SK-N-MC (cell line): ENCODE data around the gene PPP4R1.

ENCODE experiments used
- EZH2 ChIP-seq: fragments of 200-600 bp; sonication (generic); IDR thresholded peaks from one replicate; pipeline ENCODE4 v1.6.1; 2017; ENCODE audit warnings: antibody characterized with exemption
- POLR2AphosphoS5 ChIP-seq: IDR thresholded peaks from 2 replicates; pipeline ENCODE4 v1.6.1; 2012; ENCODE audit warnings: mild to moderate bottlenecking, low read depth, low read length, borderline replicate concordance

- no peak for TF ChIP-seq POLR2AphosphoS5
- no peak for TF ChIP-seq EZH2
Observed at GRCh38 chr18:9612215-9612830, 2.0 kb downstream of the PPP4R1 start.
